ENCODE results near the gene CHST14.

DNA sequence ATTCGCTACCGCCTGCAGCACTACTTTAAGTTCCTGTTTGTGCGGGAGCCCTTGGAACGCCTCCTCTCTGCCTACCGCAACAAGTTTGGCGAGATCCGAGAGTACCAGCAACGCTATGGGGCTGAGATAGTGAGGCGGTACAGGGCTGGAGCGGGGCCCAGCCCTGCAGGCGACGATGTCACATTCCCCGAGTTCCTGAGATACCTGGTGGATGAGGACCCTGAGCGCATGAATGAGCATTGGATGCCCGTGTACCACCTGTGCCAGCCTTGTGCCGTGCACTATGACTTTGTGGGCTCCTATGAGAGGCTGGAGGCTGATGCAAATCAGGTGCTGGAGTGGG lies 995 bp downstream of the CHST14 start:
- TF ChIP-seq, protein P1, sequence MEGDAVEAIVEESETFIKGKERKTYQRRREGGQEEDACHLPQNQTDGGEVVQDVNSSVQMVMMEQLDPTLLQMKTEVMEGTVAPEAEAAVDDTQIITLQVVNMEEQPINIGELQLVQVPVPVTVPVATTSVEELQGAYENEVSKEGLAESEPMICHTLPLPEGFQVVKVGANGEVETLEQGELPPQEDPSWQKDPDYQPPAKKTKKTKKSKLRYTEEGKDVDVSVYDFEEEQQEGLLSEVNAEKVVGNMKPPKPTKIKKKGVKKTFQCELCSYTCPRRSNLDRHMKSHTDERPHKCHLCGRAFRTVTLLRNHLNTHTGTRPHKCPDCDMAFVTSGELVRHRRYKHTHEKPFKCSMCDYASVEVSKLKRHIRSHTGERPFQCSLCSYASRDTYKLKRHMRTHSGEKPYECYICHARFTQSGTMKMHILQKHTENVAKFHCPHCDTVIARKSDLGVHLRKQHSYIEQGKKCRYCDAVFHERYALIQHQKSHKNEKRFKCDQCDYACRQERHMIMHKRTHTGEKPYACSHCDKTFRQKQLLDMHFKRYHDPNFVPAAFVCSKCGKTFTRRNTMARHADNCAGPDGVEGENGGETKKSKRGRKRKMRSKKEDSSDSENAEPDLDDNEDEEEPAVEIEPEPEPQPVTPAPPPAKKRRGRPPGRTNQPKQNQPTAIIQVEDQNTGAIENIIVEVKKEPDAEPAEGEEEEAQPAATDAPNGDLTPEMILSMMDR (IDR thresholded peaks at IDR 0.05): no peak
- TF ChIP-seq POLR2AphosphoS5 (IDR thresholded peaks at IDR 0.05) (no peak), POLR2A (IDR thresholded peaks at IDR 0.05) (no peak)
